Measurements from ENCODE around the gene CHST4. TPM values are rescaled to one million over a fixed set of nuclear protein-coding genes. Genes with fewer than 3 reads are reported as not detected.
"Not testable (repeated sequence)": the region's sequence is repeated elsewhere in the genome, so short reads cannot be mapped to it uniquely, and the experiment has no call there.

The CHST4 gene
- total RNA-seq, 2 experiments from 2014 or later = not detected

GRCh38 chr16:71564335-71564967 is 38.2 kb downstream of the CHST4 start:
- H3K4me3 Mint-ChIP-seq = peak overlapping the region; percentile 84
- CTCF ChIA-PET = interaction anchor here (0.5 to 4.0 kb wide), 27 partner anchors 9 to 531 kb away, joined by 3 to 83 read pairs (median 5); partner anchors contain the start of gene IST1
- H3K36me3 Mint-ChIP-seq (ENCODE audit: low read depth) = no peaks in the 10 kb centered on the region
- H3K4me1 Mint-ChIP-seq = peaks cover 19% of the 10 kb centered on the region
- no peak for DNase-seq
- POLR2A ChIA-PET = interaction anchor here (1.2 to 1.7 kb wide), 5 partner anchors 12 to 528 kb away, joined by 3 to 15 read pairs (median 5); partner anchors contain the start of gene TAT
- peaks cover 5% of the 10 kb centered on the region for H3K27me3 Mint-ChIP-seq
- H3K27ac Mint-ChIP-seq = peak overlapping the region; percentile 90
- peaks cover 9% of the 10 kb centered on the region for H3K9me3 Mint-ChIP-seq

- CTCF ChIA-PET = interaction anchor here (0.8 to 4.0 kb wide), 19 partner anchors 8 to 396 kb away, joined by 3 to 83 read pairs (median 5); partner anchors contain the start of genes IST1 and TAT
- Mint-ChIP-seq H3K27me3 (peaks cover 2% of the 10 kb centered on the region), H3K4me1 (peaks cover 19% of the 10 kb centered on the region), H3K27ac (peak overlapping the region; percentile 90), H3K4me3 (peak overlapping the region; percentile 84), H3K9me3 (peaks cover 9% of the 10 kb centered on the region), H3K36me3 (ENCODE audit: low read depth) (no peaks in the 10 kb centered on the region)
- POLR2A ChIA-PET = interaction anchor here (0.6 to 1.7 kb wide), 10 partner anchors 10 to 527 kb away, joined by 3 to 15 read pairs (median 3); partner anchors contain the start of genes AP1G1 and TAT
- DNase-seq = no peak
These were observed 39.8 kb downstream of the CHST4 start for GRCh38 chr16:71565812-71566700.

GRCh38 chr16:71567931-71568330 is 41.7 kb downstream of the CHST4 start:
- Mint-ChIP-seq H3K27ac (no peak overlapping the region), H3K4me1 (peaks cover 19% of the 10 kb centered on the region), H3K4me3 (no peak overlapping the region), H3K9me3 (no peaks in the 10 kb centered on the region), H3K27me3 (peaks cover 7% of the 10 kb centered on the region), H3K36me3 (ENCODE audit: low read depth) (no peaks in the 10 kb centered on the region)
- no peak for DNase-seq
- ChIA-PET POLR2A (no interaction called here), CTCF (interaction anchor here (4.0 kb wide), 1 partner anchor 42 kb away, joined by 83 read pairs; no protein-coding TSS in a partner anchor)

- Mint-ChIP-seq H3K4me1 (peaks cover 19% of the 10 kb centered on the region), H3K36me3 (ENCODE audit: low read depth) (no peaks in the 10 kb centered on the region), H3K9me3 (no peaks in the 10 kb centered on the region), H3K27me3 (peaks cover 7% of the 10 kb centered on the region), H3K4me3 (no peak overlapping the region), H3K27ac (no peak overlapping the region)
- POLR2A ChIA-PET = no interaction called here
- CTCF ChIA-PET = no interaction called here
- DNase-seq = no peak
These were observed 42.3 kb downstream of the CHST4 start for GRCh38 chr16:71568551-71568950.

GRCh38 chr16:71569621-71570020 is 43.4 kb downstream of the CHST4 start:
- ChIA-PET CTCF (no interaction called here), POLR2A (no interaction called here)
- H3K4me3 Mint-ChIP-seq = no peak overlapping the region
- H3K4me1 Mint-ChIP-seq = peaks cover 13% of the 10 kb centered on the region
- H3K27me3 Mint-ChIP-seq = peaks cover 7% of the 10 kb centered on the region
- H3K36me3 Mint-ChIP-seq (ENCODE audit: low read depth) = no peaks in the 10 kb centered on the region
- no peak overlapping the region for H3K27ac Mint-ChIP-seq
- no peak for DNase-seq
- no peaks in the 10 kb centered on the region for H3K9me3 Mint-ChIP-seq

- POLR2A ChIA-PET = no interaction called here
- DNase-seq = no peak
- peaks cover 10% of the 10 kb centered on the region for H3K4me1 Mint-ChIP-seq
- H3K36me3 Mint-ChIP-seq (ENCODE audit: low read depth) = no peaks in the 10 kb centered on the region
- CTCF ChIA-PET = no interaction called here
- no peak overlapping the region for H3K27ac Mint-ChIP-seq
- no peak overlapping the region for H3K4me3 Mint-ChIP-seq
- H3K9me3 Mint-ChIP-seq = no peaks in the 10 kb centered on the region
- peaks cover 8% of the 10 kb centered on the region for H3K27me3 Mint-ChIP-seq
These were observed 43.9 kb downstream of the CHST4 start for GRCh38 chr16:71570144-71570543.

- H3K27me3 Mint-ChIP-seq = peaks cover 24% of the 10 kb centered on the region
- H3K27ac Mint-ChIP-seq = no peak overlapping the region
- ChIA-PET POLR2A (no interaction called here), CTCF (interaction anchor here (1.9 kb wide), 1 partner anchor 38 kb away, joined by 6 read pairs; no protein-coding TSS in a partner anchor)
- DNase-seq = no peak
- no peaks in the 10 kb centered on the region for H3K4me1 Mint-ChIP-seq
- H3K9me3 Mint-ChIP-seq = no peaks in the 10 kb centered on the region
- H3K36me3 Mint-ChIP-seq (ENCODE audit: low read depth) = no peaks in the 10 kb centered on the region
- H3K4me3 Mint-ChIP-seq = no peak overlapping the region
These were observed 46.4 kb downstream of the CHST4 start for GRCh38 chr16:71572497-71573116.

GRCh38 chr16:71573387-71574094 is 47.3 kb downstream of the CHST4 start:
- ChIA-PET POLR2A (no interaction called here), CTCF (interaction anchor here (1.3 to 1.9 kb wide), 2 partner anchors 8 to 37 kb away, joined by 5 to 6 read pairs; no protein-coding TSS in a partner anchor)
- H3K4me1 Mint-ChIP-seq = no peaks in the 10 kb centered on the region
- no peak overlapping the region for H3K4me3 Mint-ChIP-seq
- no peaks in the 10 kb centered on the region for H3K36me3 Mint-ChIP-seq (ENCODE audit: low read depth)
- DNase-seq = no peak
- H3K27me3 Mint-ChIP-seq = peaks cover 25% of the 10 kb centered on the region
- H3K9me3 Mint-ChIP-seq = no peaks in the 10 kb centered on the region
- no peak overlapping the region for H3K27ac Mint-ChIP-seq

GRCh38 chr16:71574702-71575101 is 48.5 kb downstream of the CHST4 start:
- Mint-ChIP-seq H3K4me1 (no peaks in the 10 kb centered on the region), H3K9me3 (no peaks in the 10 kb centered on the region), H3K36me3 (ENCODE audit: low read depth) (no peaks in the 10 kb centered on the region), H3K27me3 (peaks cover 25% of the 10 kb centered on the region), H3K4me3 (no peak overlapping the region), H3K27ac (no peak overlapping the region)
- POLR2A ChIA-PET = no interaction called here
- CTCF ChIA-PET = interaction anchor here (1.3 kb wide), 1 partner anchor 9 kb away, joined by 5 read pairs; no protein-coding TSS in a partner anchor
- DNase-seq = no peak

GRCh38 chr16:71576971-71577370 is 50.7 kb downstream of the CHST4 start, which contains the start of gene TAT:
TAT (minus strand) TSS chr16:71577092; CDS start chr16:71576415, 677 bp downstream.
- H3K9me3 Mint-ChIP-seq = no peaks in the 10 kb centered on the region
- no peak within 1 kb of the TSS for H3K4me3 Mint-ChIP-seq
- POLR2A ChIA-PET = interaction anchor here (2.2 kb wide), 1 partner anchor 12 kb away, joined by 7 read pairs; no protein-coding TSS in a partner anchor
- no peak for DNase-seq
- H3K27me3 Mint-ChIP-seq = peaks cover 22% of the 10 kb centered on the region
- H3K27ac Mint-ChIP-seq = no peak within 1 kb of the TSS
- no peaks in the 10 kb centered on the region for H3K4me1 Mint-ChIP-seq
- H3K36me3 Mint-ChIP-seq (ENCODE audit: low read depth) = no peaks in the 10 kb centered on the region
- CTCF ChIA-PET = interaction anchor here (1.3 to 1.5 kb wide), 3 partner anchors 8 to 34 kb away, joined by 3 to 6 read pairs (median 5); no protein-coding TSS in a partner anchor

- H3K36me3 Mint-ChIP-seq (ENCODE audit: low read depth); H3K4me3 Mint-ChIP-seq; H3K4me1 Mint-ChIP-seq; DNase-seq; H3K9me3 Mint-ChIP-seq; POLR2A ChIA-PET; H3K27ac Mint-ChIP-seq: not testable (repeated sequence)
- peaks cover 23% of the 10 kb centered on the region for H3K27me3 Mint-ChIP-seq
- CTCF ChIA-PET = interaction anchor here (1.6 kb wide), 1 partner anchor 28 kb away, joined by 4 read pairs; no protein-coding TSS in a partner anchor
These were observed 56.3 kb downstream of the CHST4 start for GRCh38 chr16:71582553-71582848.

- CTCF ChIA-PET = interaction anchor here (1.5 to 2.2 kb wide), 2 partner anchors 8 to 26 kb away, joined by 3 to 9 read pairs; partner anchors contain the start of gene TAT
These were observed 58.5 kb downstream of the CHST4 start for GRCh38 chr16:71584543-71585317.

More at GRCh38 chr16:71584543-71585317, 58.5 kb downstream of the CHST4 start:
- H3K4me1 Mint-ChIP-seq = no peaks in the 10 kb centered on the region
- POLR2A ChIA-PET = no interaction called here
- no peak for DNase-seq
- peaks cover 21% of the 10 kb centered on the region for H3K27me3 Mint-ChIP-seq
- H3K36me3 Mint-ChIP-seq (ENCODE audit: low read depth) = no peaks in the 10 kb centered on the region
- H3K27ac Mint-ChIP-seq = no peak overlapping the region
- no peak overlapping the region for H3K4me3 Mint-ChIP-seq
- H3K9me3 Mint-ChIP-seq = no peaks in the 10 kb centered on the region

All from activated CD4-positive, alpha-beta memory T cell treated with anti-CD3 and anti-CD28 coated beads, Interleukin-2, amount 10 ng/mL, durations not matched to agents 7 days and 5 days (primary cell).